ENCODE results near the gene LHFPL6.
"Not testable (repeated sequence)": the region's sequence is repeated elsewhere in the genome, so short reads cannot be mapped to it uniquely, and the experiment has no call there.

The LHFPL6 gene

DNA sequence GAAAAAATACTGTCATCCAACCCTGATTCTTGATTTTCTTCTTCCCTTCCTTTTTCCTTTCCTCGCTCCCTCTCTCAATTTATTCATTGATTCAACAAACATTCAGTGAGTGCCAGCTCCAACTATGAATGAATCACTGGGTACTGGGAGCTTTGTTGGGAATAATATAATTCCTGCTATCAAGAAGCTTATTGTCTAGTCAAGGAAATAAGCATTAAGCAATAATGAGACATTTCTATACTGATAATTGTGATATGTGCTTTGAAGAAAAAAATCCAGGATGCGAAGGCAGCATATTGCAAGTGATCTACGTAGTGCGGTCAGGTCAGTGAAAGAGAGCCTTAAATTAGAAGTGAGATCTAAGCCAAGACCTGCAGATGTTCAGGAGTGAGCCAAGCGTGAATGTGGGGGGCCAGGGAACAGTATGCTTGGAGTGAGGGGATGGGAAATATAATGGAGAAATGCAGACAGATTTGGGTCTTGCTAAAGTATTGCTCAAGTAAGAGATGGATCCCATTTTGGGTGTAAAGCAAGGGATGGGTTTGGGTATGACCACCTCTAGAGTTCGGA, 253.5 kb downstream of the LHFPL6 start:
- no peak overlapping the region for H3K4me3 ChIP-seq (ENCODE audit: low read depth, low read length)
- no peak for TF ChIP-seq CTCF (IDR thresholded peaks at IDR 0.05; ENCODE audit: low read depth, low read length, missing control alignments)
- DNase-seq (ENCODE audit: low read depth) = no peak

DNA sequence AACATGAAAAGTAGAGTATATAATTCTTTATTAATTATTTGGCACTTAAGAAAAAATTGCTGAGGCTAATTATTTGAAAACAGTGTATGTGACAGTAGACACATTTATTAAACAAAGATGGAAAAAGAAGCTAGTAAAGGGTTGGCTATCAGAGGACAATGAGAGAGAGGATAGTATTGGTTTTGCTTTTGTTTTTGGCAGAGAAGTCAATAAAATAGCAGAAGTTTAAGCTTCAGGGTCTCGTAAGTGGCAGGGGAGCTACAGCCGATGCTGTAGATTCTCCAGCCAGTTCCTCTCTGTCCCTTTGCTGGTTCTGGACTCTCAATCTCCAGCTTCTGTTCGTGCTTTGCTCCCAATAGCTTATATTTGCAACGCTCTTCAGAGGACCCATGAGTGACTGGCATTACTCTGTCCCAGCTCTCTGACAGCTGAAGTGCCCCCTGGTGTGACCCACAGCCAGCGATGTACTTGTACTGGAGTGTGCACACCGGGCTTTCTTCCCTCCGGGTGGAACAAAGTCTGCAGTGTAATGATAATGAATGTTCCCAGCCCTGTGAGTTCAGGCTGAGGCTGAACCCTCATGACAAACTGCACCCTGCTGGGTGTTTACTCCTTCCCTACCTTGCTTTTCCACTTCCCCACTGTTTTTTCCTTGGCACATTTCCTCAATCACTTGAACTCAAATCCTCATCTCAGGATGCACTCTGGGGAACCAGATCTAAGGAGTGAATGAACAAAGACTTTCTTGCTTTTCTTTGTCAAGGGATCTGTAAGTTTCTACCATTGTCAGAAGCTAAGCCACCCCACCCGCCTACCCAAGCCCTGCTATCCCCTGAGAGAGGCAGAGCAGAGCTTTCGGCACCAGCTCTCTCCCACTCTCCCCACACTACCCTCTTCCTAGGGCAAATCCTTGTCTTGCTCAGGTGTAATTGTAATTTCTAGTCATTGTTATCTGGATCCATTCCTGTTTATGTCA, 254.8 kb downstream of the LHFPL6 start:
- DNase-seq (ENCODE audit: low read depth) = no peak
- no peak for TF ChIP-seq CTCF (IDR thresholded peaks at IDR 0.05; ENCODE audit: low read depth, low read length, missing control alignments)
- H3K4me3 ChIP-seq (ENCODE audit: low read depth, low read length) = no peak overlapping the region

DNA sequence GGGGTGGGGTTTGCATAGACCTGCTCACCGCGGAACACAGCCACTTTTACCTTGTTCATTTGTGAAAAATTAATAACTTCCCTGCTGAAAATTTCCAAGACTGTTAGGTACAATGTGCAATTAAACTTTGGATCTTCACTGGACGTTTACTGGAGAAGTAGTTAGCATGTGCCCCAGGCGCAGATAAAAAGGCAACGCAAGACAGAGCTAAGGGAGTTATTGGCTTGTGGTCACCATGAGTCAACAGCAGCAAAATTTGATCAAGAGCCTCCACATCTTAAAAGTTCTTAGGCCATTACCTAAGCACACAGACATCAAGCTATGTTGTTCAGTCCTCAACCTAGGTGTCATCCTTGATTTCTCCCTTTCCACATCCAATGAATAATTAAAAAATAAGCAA, 257.0 kb downstream of the LHFPL6 start:
- DNase-seq (ENCODE audit: low read depth) = no peak
- TF ChIP-seq CTCF (IDR thresholded peaks at IDR 0.05; ENCODE audit: low read depth, low read length, missing control alignments) = no peak
- H3K4me3 ChIP-seq (ENCODE audit: low read depth, low read length) = no peak overlapping the region

GRCh38 chr13:39341251-39341650, 261.7 kb downstream of the LHFPL6 start:
- H3K4me3 ChIP-seq (ENCODE audit: low read depth, low read length) = no peak overlapping the region
- TF ChIP-seq CTCF (IDR thresholded peaks at IDR 0.05; ENCODE audit: low read depth, low read length, missing control alignments) = no peak
- no peak for DNase-seq (ENCODE audit: low read depth)

DNA sequence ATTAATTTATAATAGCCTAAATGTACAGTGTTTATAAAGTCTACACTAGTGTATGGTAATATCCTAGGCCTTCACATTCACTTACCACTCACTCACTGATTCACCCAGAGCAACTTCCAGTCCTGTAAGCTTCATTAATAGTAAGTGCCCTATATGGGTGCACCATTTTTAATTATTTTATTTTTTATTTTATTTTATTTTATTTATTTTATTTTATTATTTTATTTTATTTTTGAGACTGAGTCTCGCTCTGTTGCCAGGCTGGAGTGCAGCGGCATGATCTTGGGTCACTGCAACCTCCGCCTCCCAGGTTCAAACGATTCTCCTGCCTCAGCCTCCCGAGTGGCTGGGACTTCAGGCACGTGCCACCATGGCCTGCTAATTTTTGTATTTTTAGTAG, 264.9 kb downstream of the LHFPL6 start:
- DNase-seq (ENCODE audit: low read depth); H3K4me3 ChIP-seq (ENCODE audit: low read depth, low read length): not testable (repeated sequence)

- no peak for DNase-seq (ENCODE audit: low read depth)
- no peak for TF ChIP-seq CTCF (IDR thresholded peaks at IDR 0.05; ENCODE audit: low read depth, low read length, missing control alignments)
- H3K4me3 ChIP-seq (ENCODE audit: low read depth, low read length) = no peak overlapping the region
These were observed 266.1 kb downstream of the LHFPL6 start for GRCh38 chr13:39336937-39337336.

DNA sequence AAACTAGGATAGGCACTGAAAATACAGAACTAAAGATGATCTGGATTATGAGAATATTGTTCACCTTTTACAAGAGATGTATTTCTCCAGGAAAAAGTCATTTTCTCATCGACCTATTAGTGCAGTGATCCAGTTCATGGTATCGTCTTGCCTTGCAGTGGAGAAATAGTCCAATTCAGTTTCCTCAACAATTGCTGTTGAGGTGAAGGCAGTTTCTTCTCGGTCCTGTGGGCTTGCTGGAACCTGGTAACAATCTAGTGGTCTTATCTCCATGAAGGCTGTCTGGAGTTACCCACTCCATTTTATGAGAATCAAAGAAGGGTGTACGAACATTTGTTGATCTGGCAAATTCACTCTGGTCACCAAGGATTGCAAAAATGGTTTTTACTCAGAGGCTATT, 266.8 kb downstream of the LHFPL6 start:
- no peak for DNase-seq (ENCODE audit: low read depth)
- TF ChIP-seq CTCF (IDR thresholded peaks at IDR 0.05; ENCODE audit: low read depth, low read length, missing control alignments) = no peak
- H3K4me3 ChIP-seq (ENCODE audit: low read depth, low read length) = no peak overlapping the region
